SHP77 treated with DMSO at 0.1 percent for 48 hours (cell line): Measurements from ENCODE around the gene XYLB.

Source experiments
- DNase-seq: peaks from one replicate; lab custom pipeline; 2025; lab: John Stamatoyannopoulos, UW

XYLB gene

GRCh38 chr3:38364721-38365400 is 18.3 kb downstream of the XYLB start:
- DNase-seq: no peak

- DNase-seq: no peak
These were observed 19.0 kb downstream of the XYLB start for GRCh38 chr3:38365469-38366062.

DNA sequence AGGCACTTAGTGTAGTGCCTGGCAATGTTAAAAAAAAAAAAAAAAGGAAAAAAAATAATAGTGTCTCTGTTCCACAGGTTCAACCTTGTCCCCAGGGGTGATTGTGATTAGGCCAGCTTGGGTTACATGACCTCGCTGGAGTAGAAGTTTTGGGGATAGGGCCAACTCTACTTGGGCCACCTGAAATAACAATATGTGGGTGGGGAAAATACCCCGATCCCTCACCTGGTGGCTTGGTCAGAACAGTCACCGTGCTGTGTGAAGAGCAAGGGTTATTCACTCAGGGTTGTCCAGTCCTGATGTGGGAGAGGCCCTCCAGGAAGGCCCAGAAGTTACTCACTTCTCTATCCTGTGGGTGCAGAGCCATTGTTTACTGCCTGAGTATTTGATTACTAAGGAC is 19.5 kb downstream of the XYLB start:
- no peak for DNase-seq

- no peak for DNase-seq
These were observed 21.2 kb downstream of the XYLB start for GRCh38 chr3:38367779-38368178.

DNA sequence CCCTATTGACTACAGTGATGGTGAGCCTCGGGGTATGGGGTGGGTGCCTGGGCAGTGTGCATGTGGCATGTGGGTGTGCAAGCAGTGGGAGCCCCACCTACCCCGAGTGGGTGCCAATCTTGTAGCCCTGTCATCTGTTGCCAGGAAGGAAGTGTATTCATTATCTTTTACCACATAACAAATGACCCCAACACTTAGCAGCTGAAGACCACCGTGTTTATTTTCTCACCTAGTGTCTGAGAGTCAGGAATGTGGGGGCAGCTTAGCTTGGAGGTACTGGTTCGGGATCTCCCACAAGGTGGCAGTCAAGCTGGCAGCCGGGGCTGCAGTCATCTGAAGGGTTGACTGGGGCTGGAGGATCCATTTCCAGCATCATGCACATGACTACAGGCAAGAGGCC is 21.7 kb downstream of the XYLB start:
- no peak for DNase-seq

- no peak for DNase-seq
These were observed 22.6 kb downstream of the XYLB start for GRCh38 chr3:38369186-38369585.

GRCh38 chr3:38370149-38370548 is 23.6 kb downstream of the XYLB start:
- no peak for DNase-seq

DNA sequence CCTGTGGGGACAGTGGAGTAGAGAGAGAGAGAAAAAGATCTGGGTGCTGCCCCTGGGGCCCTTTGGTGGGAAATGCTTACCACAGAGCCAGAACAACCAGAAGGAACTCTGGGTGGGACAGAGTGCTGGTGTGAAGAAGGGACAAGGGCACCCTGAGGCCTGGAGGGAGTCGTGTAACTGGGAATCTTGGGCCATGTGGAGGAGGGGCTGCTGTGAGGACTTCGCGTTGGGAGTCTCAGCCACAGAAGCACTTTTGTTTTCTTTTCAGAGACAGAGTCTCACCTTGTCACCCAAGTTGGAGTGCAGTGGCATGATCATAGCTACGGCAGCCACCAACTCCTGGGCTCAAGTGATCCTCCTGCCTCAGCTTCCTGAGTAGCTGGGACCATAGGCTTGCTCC is 24.3 kb downstream of the XYLB start:
- no peak for DNase-seq

- DNase-seq: no peak
These were observed 25.1 kb downstream of the XYLB start for GRCh38 chr3:38371541-38372213.

DNA sequence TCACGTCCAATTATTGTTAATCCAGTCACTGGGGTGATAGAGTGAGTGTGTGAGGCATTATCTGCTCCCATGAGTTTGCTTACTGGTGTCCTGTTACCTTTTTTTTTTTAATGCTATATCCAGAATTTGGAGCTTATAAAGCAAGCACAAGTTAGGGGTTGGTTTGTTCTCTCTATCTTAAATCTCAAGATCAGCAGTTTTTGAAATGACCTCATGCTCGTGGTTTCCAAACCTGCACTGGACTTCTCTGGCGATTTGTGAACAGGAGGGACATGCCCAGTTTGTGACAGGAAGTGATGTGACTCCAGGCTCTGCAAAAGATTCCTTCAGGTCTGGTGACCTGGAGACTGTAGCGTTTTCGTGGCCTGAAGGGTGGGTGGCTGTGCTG is 25.6 kb downstream of the XYLB start:
- DNase-seq: no peak

- no peak for DNase-seq
These were observed 27.6 kb downstream of the XYLB start for GRCh38 chr3:38374221-38374620.

DNA sequence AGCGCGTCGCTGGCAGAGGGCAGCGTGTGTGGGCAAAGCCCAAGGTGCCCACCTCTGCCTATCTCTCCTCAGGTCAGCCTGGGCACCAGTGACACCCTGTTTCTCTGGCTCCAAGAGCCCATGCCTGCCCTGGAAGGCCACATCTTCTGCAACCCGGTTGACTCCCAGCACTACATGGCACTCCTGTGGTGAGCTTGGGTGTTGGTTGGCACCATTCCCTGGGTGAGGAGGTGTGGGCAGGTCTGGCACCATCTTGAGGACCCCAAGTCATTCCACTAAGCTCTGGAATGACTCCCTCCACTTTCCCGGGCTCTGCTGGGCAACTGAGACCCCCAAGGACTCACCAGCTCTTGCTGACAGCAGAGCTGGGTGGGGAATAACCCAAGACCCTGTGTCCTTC is 28.5 kb downstream of the XYLB start:
- DNase-seq: no peak

GRCh38 chr3:38375488-38376097 is 29.0 kb downstream of the XYLB start:
- DNase-seq: no peak

DNA sequence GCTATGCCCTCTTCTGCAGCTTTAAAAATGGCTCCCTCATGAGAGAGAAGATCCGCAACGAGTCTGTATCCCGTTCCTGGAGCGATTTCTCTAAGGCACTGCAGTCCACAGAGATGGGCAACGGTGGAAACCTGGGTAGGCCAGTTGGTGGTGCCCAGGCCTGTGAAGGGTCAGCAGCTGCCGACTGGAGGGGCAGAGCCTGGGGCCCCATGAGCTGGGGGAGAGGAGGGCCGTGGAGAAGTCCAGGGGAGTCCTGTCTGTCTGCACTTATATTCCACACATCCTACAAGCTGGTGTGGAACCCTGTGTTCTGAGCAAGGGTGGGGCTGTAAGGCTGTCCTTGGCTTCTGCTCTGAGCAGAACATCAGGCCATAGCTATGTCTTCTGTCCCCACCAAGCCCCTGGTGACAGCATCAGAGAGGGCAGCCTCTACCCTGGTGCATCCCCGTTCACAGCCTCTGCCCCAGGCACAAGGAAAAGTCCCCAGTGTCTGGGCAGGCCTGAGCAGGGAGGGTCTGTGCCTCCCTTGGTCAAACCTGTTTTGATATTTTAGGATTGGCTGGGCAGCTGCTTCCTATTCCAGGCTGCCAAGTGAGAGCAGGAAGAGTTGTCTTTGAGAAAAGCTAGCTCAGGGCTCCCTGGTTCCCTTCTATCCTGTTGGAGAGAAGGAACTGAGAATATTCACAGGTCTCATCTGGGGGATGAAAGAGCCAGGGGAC is 29.7 kb downstream of the XYLB start:
- DNase-seq: no peak

DNA sequence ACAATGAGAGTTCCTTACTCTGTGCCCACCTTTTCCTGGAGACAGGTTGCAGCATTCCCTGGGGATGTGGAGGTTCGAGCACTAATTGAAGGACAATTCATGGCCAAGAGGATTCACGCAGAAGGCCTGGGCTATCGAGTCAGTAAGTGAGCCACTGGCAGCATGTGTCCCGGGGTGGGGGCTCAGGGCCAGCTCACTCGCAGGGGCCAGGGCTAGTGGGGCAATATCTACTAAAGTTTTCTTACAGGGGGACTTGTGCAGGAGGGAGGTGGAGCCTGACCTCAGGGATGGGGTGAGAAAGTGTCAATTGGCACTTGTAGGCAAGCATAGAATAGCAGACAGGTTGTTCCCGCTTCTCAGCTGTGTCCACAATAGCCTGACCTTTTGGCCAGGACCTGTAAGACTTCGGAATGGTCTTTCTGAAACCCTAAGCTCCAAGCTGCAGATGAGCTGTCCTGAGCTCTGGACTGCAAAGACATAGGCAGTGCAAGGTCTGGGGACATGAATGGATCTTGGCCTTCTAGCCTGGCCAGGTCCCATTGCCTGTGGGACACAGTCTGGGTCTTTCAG is 32.7 kb downstream of the XYLB start:
- DNase-seq: no peak

DNA sequence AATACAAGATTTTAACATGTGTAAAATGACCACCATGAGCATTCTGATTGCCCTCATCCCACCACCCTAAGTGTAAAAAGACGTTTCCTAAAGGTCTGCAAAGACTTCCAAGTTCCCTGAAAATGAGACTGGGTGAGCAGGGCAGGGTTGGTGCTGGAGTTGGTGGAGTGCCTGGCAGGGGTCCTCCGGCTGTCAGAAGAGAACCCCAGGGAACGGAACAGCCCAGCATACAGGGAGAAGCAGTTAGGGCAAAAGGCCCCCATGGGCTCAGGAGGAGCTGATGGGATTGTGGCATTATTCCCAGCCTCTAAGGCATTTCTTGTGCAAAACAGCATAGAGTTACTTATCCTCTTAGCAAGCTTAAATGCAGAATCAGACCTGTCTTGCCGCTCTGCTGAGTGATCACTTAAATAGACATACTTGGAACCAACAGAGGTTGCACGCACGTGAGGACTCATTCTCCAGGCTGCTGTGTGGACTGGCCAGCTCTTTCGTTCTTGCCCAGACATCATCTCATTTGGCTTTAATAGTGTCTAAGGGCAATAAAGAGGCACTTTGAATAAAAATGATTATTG is 36.0 kb downstream of the XYLB start:
- no peak for DNase-seq

GRCh38 chr3:38383156-38383875 is 36.7 kb downstream of the XYLB start:
- no peak for DNase-seq

DNA sequence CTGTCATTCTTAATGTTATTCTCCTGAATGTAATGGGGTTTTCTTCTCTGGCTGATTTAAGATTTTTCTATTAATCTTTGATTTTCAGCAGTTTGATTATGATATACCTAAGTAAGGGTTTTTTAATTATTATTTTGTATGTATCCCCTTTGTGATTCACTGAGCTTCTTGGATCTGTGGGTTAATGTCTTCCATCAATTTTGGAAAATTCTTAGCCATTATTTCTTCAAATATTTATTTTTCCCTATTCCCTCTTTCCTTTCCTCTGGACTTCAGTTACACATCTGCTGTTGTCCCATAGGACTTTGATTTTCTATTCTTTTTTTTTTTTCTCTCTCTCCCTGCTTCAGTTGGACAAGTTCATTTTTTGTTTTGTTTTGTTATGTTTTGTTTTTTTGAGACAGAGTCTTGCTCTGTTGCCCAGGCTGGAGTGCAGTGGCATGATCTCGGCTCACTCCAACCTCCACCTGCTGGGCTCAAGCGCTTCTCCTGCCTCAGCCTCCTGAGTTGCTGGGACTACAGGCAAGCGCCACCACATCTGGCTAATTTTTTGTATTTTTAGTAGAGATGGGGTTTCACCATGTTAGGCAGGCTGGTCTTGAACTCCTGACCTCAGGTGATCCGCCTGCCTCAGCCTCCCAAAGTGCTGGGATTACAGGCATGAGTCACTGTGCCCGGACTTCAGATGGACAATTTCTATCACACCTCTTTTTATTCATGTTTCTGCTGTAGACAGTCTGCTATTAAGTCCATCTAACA is 40.6 kb downstream of the XYLB start:
- no peak for DNase-seq

DNA sequence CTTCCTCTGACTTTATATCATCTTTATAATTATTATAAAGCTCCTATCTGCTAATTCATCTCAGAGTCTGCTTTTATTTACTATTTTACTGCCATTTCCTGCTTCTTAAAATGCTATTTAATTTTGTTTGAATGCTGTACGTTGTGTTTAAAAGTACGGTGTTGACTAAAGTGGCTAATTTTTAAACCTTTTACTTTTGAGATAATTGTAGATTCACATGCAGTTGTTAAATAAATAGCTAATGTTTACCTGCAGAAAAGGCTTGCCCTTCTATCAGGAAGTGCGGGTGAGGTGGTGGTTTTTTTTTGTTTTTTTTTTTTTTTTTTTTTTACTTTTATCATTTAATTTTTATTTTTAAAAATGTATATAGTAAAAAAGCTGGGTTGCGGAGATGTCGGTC is 41.3 kb downstream of the XYLB start:
- DNase-seq: no peak

GRCh38 chr3:38392604-38393163 is 46.1 kb downstream of the XYLB start:
- DNase-seq: no peak
